ENCODE measurements around the gene DUOX1. TPM values are rescaled to one million over a fixed set of nuclear protein-coding genes. Genes with fewer than 3 reads are reported as not detected.

Gene DUOX1
- total and polyA plus RNA-seq, 8 donors: 6.4 to 265 (median 8.4) TPM

DNA sequence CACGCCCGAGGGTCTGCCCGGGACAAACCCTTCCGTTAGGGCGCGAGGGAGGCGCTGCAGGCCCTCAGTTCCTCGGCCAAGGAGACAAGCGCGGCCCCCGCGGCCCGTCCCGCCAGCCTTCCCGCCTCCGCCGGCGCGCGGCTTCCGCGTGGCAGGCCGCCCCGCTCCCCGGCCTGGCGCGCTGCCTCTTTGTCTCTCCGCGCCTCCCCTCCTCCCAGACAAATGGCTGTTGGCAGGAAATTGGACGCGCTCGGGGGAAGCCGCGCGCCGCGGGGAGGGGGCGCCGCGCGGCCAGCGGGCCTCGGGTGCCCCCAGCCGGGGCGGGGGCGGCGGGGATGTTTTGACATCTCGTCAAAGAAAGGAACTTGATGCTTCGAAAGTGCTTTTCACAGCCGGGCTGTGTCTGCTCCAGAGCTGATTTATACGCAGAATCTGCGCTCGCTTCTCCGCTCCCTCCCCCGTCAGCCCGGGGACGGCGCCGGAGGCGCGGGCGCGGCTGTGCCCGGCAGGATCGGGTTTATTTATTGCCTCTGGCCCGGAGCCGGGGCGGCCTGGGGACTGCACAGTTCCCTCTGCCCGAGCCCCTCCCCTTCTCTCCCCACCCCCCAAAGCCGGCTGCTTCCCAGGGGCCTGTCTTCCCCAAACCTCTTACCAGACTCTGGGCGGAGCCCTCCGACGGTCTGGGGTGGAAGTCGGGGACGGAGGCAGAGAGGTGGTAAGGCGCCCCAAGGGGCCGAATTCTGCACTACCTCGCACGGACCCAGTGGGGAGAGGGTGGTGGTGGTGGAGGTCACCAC is 37.2 kb downstream of the DUOX1 start:
- Histone ChIP-seq H3K27ac (peak overlapping the region; percentile 95 to 97), H3K4me3 (peak overlapping the region; percentile 59 to 62), H3K9me3 (no peaks in the 10 kb centered on the region), H3K4me1 (peaks cover 15 to 29% of the 10 kb centered on the region in 2 donors), H3K36me3 (no peaks in the 10 kb centered on the region), H3K27me3 (no peaks in the 10 kb centered on the region)
- DNase-seq (peak; percentile 87 to 95 (median 92)), ATAC-seq (peak; percentile 69)
- intact Hi-C loops (cut with DNase I): loop anchor here in 1 of 2 donors (10.0 kb wide), 1 partner anchor 228 kb away; no protein-coding TSS in a partner anchor
- TF ChIP-seq, protein P1, sequence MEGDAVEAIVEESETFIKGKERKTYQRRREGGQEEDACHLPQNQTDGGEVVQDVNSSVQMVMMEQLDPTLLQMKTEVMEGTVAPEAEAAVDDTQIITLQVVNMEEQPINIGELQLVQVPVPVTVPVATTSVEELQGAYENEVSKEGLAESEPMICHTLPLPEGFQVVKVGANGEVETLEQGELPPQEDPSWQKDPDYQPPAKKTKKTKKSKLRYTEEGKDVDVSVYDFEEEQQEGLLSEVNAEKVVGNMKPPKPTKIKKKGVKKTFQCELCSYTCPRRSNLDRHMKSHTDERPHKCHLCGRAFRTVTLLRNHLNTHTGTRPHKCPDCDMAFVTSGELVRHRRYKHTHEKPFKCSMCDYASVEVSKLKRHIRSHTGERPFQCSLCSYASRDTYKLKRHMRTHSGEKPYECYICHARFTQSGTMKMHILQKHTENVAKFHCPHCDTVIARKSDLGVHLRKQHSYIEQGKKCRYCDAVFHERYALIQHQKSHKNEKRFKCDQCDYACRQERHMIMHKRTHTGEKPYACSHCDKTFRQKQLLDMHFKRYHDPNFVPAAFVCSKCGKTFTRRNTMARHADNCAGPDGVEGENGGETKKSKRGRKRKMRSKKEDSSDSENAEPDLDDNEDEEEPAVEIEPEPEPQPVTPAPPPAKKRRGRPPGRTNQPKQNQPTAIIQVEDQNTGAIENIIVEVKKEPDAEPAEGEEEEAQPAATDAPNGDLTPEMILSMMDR (IDR thresholded peaks at IDR 0.05): peak; percentile 21 to 76

GRCh38 chr15:45167631-45168205 is 37.9 kb downstream of the DUOX1 start:
- Histone ChIP-seq H3K9me3 (no peaks in the 10 kb centered on the region), H3K36me3 (no peaks in the 10 kb centered on the region), H3K4me1 (peaks cover 13 to 22% of the 10 kb centered on the region in 2 donors), H3K27ac (peak overlapping the region; percentile 95 to 97), H3K27me3 (no peaks in the 10 kb centered on the region), H3K4me3 (peak overlapping the region; percentile 59 to 62)
- no peak for DNase-seq
- intact Hi-C loops (cut with DNase I): loop anchor here in 1 of 2 donors (10.0 kb wide), 1 partner anchor 227 kb away; no protein-coding TSS in a partner anchor
- no peak for ATAC-seq
- TF ChIP-seq, protein P1 (IDR thresholded peaks at IDR 0.05): no peak

- H3K4me1 ChIP-seq: peaks cover 7 to 16% of the 10 kb centered on the region in 2 donors
- intact Hi-C loops (cut with DNase I): loop anchor here in 1 of 2 donors (10.0 kb wide), 1 partner anchor 227 kb away; no protein-coding TSS in a partner anchor
- ATAC-seq (no peak), DNase-seq (no peak)
- H3K27ac ChIP-seq: peak overlapping the region in 1 of 2 donors; percentile 95
- H3K4me3 ChIP-seq: no peak overlapping the region
- H3K9me3 ChIP-seq: no peaks in the 10 kb centered on the region
- TF ChIP-seq, protein P1 (IDR thresholded peaks at IDR 0.05): no peak
- H3K27me3 ChIP-seq: no peaks in the 10 kb centered on the region
- no peaks in the 10 kb centered on the region for H3K36me3 ChIP-seq
These were observed 38.5 kb downstream of the DUOX1 start for GRCh38 chr15:45168286-45168685.

- peaks cover 5 to 13% of the 10 kb centered on the region in 2 donors for H3K4me1 ChIP-seq
- no peak overlapping the region for H3K4me3 ChIP-seq
- ATAC-seq (no peak), DNase-seq (no peak)
- peak overlapping the region in 1 of 2 donors; percentile 36 for H3K27ac ChIP-seq
- TF ChIP-seq, protein P1 (IDR thresholded peaks at IDR 0.05): no peak
- H3K9me3 ChIP-seq: no peaks in the 10 kb centered on the region
- intact Hi-C loops (cut with DNase I): loop anchor here in 1 of 2 donors (10.0 kb wide), 1 partner anchor 226 kb away; no protein-coding TSS in a partner anchor
- H3K36me3 ChIP-seq: no peaks in the 10 kb centered on the region
- H3K27me3 ChIP-seq: no peaks in the 10 kb centered on the region
These were observed 39.2 kb downstream of the DUOX1 start for GRCh38 chr15:45168751-45169551.

Data from left lung (tissue), 10 donors.